HCT116 (cell line): Measurements from ENCODE around the gene SEMA7A. TPM values are rescaled to one million over a fixed set of nuclear protein-coding genes. Genes with fewer than 3 reads are reported as not detected.

Source experiments
- ATAC-seq: fragments of 200-7000 bp; cut with Tn5 transposase; 2 replicates; pipeline ENCODE4 v1.9.1; 2020; ENCODE audit warnings: mild to moderate bottlenecking, moderate library complexity
- BruUV-seq: library from RNA; stranded (reverse); fragments of 400-500 nt; replicated peaks from 2 replicates; lab custom pipeline; 2021; lab: Mats Ljungman, UMichigan
- CTCF ChIA-PET: fragments of 300-600 bp; sonication (Branson Sonifier 250); formaldehyde crosslinking; loops from one replicate; lab custom pipeline; 2021; ENCODE audit warnings: antibody characterized with exemption; lab: Charles Lee
- POLR2A ChIA-PET: fragments of 300-600, 350-600 bp; sonication (Branson Sonifier 250); formaldehyde crosslinking; loops from one replicate; lab custom pipeline; 2021; ENCODE audit warnings: antibody characterized with exemption; lab: Charles Lee
- RAD21 ChIA-PET, 2 experiments: fragments of 300-600 bp; sonication (Branson Sonifier 250); formaldehyde crosslinking; loops; one replicate each; lab custom pipeline; 2023; ENCODE audit warnings: low total read pairs in 2 of 2; ENCODE audit not compliant: uncharacterized antibody in 2 of 2, unreplicated experiment in 2 of 2, low non-redundant PET in 1 of 2; lab: Charles Lee
- DNase-seq: peaks from one replicate; pipeline ENCODE4 v3.0.0-alpha.2; 2010; ENCODE audit warnings: low read depth, low spot score
- H2AFZ ChIP-seq: fragments of 200-600 bp; shearing (Covaris generic), sonication (generic); 2 replicates; pipeline ENCODE4 v1.6.1; 2017; ENCODE audit warnings: low read depth, mixed run types, mixed read lengths, antibody characterized with exemption, low read length; ENCODE audit not compliant: poor library complexity, severe bottlenecking
- H3K27ac ChIP-seq: 2 replicates; pipeline ENCODE4 v1.5.1; 2012; ENCODE audit warnings: low read depth, low read length
- H3K27me3 ChIP-seq: fragments of 200-600 bp; sonication (generic); 2 replicates; pipeline ENCODE4 v1.6.1; 2016; ENCODE audit warnings: mixed run types, low read length, mixed read lengths; ENCODE audit not compliant: insufficient read depth
- H3K36me3 ChIP-seq, 2 experiments: fragments of 200-500 bp in 1 of 2; fragments of 200-600 bp in 1 of 2; sonication (Bioruptor generic) in 1 of 2; sonication (generic) in 1 of 2; 2 replicates each; pipeline versions ENCODE4 v1.5.1 to v1.6.1; 2014 to 2016; ENCODE audit warnings: low read length in 2 of 2, inconsistent platforms in 1 of 2, mixed read lengths in 1 of 2, mixed run types in 1 of 2; ENCODE audit not compliant: insufficient read depth in 2 of 2, control insufficient read depth in 1 of 2
- H3K4me1 ChIP-seq, 2 experiments: fragments of 200-600 bp in 1 of 2; sonication (generic) in 1 of 2; 2 replicates each; pipeline versions ENCODE4 v1.5.1 to v1.6.1; 2012 to 2017; ENCODE audit warnings: low read length in 2 of 2, inconsistent platforms in 1 of 2, mild to moderate bottlenecking in 1 of 2, mixed read lengths in 1 of 2, mixed run types in 1 of 2, moderate library complexity in 1 of 2; ENCODE audit not compliant: insufficient read depth in 2 of 2, control insufficient read depth in 1 of 2
- H3K4me2 ChIP-seq: fragments of 200-600 bp; sonication (generic); 2 replicates; pipeline ENCODE4 v1.6.1; 2017; ENCODE audit warnings: mixed run types, low read length, mixed read lengths
- H3K4me3 ChIP-seq, 2 experiments: fragments of 200-600 bp in 1 of 2; sonication (generic) in 1 of 2; replicated peaks in 1 of 2; 2 replicates each; pipeline ENCODE4 v1.5.1; 2011 to 2016; ENCODE audit warnings: low read length in 2 of 2, control low read depth in 1 of 2, low read depth in 1 of 2, mild to moderate bottlenecking in 1 of 2, mixed read lengths in 1 of 2, mixed run types in 1 of 2
- H3K79me2 ChIP-seq: fragments of 200-600 bp; sonication (generic); 2 replicates; pipeline ENCODE4 v1.6.1; 2017; ENCODE audit warnings: mild to moderate bottlenecking, mixed run types, low read length, moderate library complexity, mixed read lengths; ENCODE audit not compliant: insufficient read depth
- H3K9ac ChIP-seq: fragments of 200-600 bp; sonication (generic); 2 replicates; pipeline ENCODE4 v1.6.1; 2016; ENCODE audit warnings: low read length, mixed read lengths
- H3K9me2 ChIP-seq: fragments of 200-600 bp; sonication (generic), shearing (Covaris generic); 2 replicates; pipeline ENCODE4 v1.6.1; 2017; ENCODE audit warnings: mixed run types, mild to moderate bottlenecking, moderate library complexity; ENCODE audit not compliant: insufficient read depth
- H3K9me3 ChIP-seq, 2 experiments: fragments of 200-500 bp in 1 of 2; fragments of 200-600 bp in 1 of 2; sonication (Bioruptor generic) in 1 of 2; sonication (generic) in 1 of 2; 2 replicates each; pipeline ENCODE4 v1.6.1; 2014 to 2017; ENCODE audit warnings: low read length in 2 of 2, mixed read lengths in 2 of 2, inconsistent platforms in 1 of 2, low read depth in 1 of 2, mild to moderate bottlenecking in 1 of 2, mixed run types in 1 of 2, moderate library complexity in 1 of 2; ENCODE audit not compliant: control insufficient read depth in 1 of 2, insufficient read depth in 1 of 2
- H4K20me1 ChIP-seq: fragments of 200-600 bp; sonication (generic), shearing (Covaris generic); 2 replicates; pipeline ENCODE4 v1.6.1; 2017; ENCODE audit warnings: mixed run types, mild to moderate bottlenecking, moderate library complexity; ENCODE audit not compliant: insufficient read depth
- CBX3 ChIP-seq: IDR thresholded peaks from 2 replicates; pipeline ENCODE4 v1.6.1; 2012; ENCODE audit warnings: low read depth
- ELF1 ChIP-seq: IDR thresholded peaks from 2 replicates; pipeline ENCODE4 v1.6.1; 2012; ENCODE audit warnings: low read depth, borderline replicate concordance
- FOSL1 ChIP-seq: IDR thresholded peaks from 2 replicates; pipeline ENCODE4 v1.6.1; 2012; ENCODE audit warnings: low read depth
- JUND ChIP-seq: IDR thresholded peaks from 2 replicates; pipeline ENCODE4 v1.6.1; 2012
- POLR2A ChIP-seq: IDR thresholded peaks from 2 replicates; pipeline ENCODE4 v1.7.0; 2011; ENCODE audit warnings: borderline replicate concordance; ENCODE audit not compliant: insufficient read depth, insufficient read length; ENCODE audit errors: extremely low read depth
- SIN3A ChIP-seq: IDR thresholded peaks from 2 replicates; pipeline ENCODE4 v1.6.1; 2012; ENCODE audit warnings: low read depth
- SRF ChIP-seq: IDR thresholded peaks from 2 replicates; pipeline ENCODE4 v1.6.1; 2012; ENCODE audit warnings: low read depth
- TCF7L2 ChIP-seq: IDR thresholded peaks from 2 replicates; pipeline ENCODE4 v1.7.0; 2011; ENCODE audit warnings: borderline replicate concordance, inconsistent platforms; ENCODE audit not compliant: insufficient read depth, insufficient read length; ENCODE audit errors: extremely low read depth
- intact Hi-C: fragments of 100-400 bp; cut with micrococcal nuclease; formaldehyde crosslinking; loops from 2 replicates; pipeline ENCODE4 v1.10.0; 2022
- total RNA-seq: library from RNA; stranded (reverse); gene quantifications from one replicate; pipeline ENCODE4 v1.2.1, GENCODE V29; 2021; ENCODE audit not compliant: unreplicated experiment
- TF ChIP-seq, protein P1 (sequence below), 3 experiments: fragments of 200-600 bp in 1 of 3; sonication (generic) in 1 of 3; IDR thresholded peaks in 2 of 3; conservative IDR thresholded peaks in 1 of 3; 2 replicates each; pipeline ENCODE4 v1.5.1; 2012 to 2017; ENCODE audit warnings: low read depth in 2 of 3, low read length in 2 of 3, antibody characterized with exemption in 1 of 3, borderline replicate concordance in 1 of 3, control low read depth in 1 of 3, mild to moderate bottlenecking in 1 of 3, mixed read lengths in 1 of 3, mixed run types in 1 of 3, moderate library complexity in 1 of 3; ENCODE audit not compliant: insufficient read depth in 1 of 3
- TF ChIP-seq, protein P2 (sequence below): IDR thresholded peaks from 2 replicates; pipeline ENCODE4 v1.6.1; 2012
- TF ChIP-seq, protein P3 (sequence below): IDR thresholded peaks from 2 replicates; pipeline ENCODE4 v1.6.1; 2011; ENCODE audit warnings: mild to moderate bottlenecking, low read length, moderate library complexity; ENCODE audit not compliant: insufficient replicate concordance; ENCODE audit errors: extremely low read depth

The SEMA7A gene
- total RNA-seq, 1 experiment from 2014 or later: 13.8 TPM

DNA sequence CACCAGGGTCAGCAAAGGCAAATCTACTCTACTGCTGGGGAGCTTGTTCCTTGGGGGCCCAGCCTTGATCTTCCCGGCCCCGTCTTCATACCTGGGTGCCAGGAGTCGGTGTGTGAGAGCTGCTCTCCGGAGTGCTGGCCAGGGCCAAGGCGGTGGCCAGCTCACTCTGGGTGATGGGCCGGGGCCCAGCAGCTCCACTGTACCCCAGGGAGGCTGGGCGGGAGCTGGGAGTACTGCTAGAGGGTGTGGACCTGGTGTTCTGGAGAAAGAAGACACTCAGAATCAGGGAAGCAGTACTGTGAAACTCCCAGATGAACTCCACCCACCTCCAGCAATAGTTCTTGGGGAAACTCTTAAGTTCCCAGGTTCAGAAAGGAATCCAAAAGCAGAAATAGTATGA is 15.3 kb upstream of the SEMA7A start:
- no peak overlapping the region for H3K4me2 ChIP-seq
- DNase-seq: no peak
- no peaks in the 10 kb centered on the region for H3K9me3 ChIP-seq
- ChIA-PET POLR2A (interaction anchor here (2.2 kb wide), 1 partner anchor 12 kb away, joined by 7 read pairs; the partner anchor contains the start of gene UBL7), RAD21 (no interaction called here), CTCF (no interaction called here)
- no peak overlapping the region for H3K27ac ChIP-seq
- H3K4me3 ChIP-seq: no peak overlapping the region
- H3K9ac ChIP-seq: no peak overlapping the region
- no peaks in the 10 kb centered on the region for H3K4me1 ChIP-seq
- H3K79me2 ChIP-seq: no peaks in the 10 kb centered on the region
- H3K36me3 ChIP-seq: peaks cover 0 to 23% of the 10 kb centered on the region in 2 experiments; a peak in 3 of 4 replicates
- ATAC-seq: no peak
- H4K20me1 ChIP-seq: no peaks in the 10 kb centered on the region
- no peaks in the 10 kb centered on the region for H3K9me2 ChIP-seq
- TF ChIP-seq FOSL1: no peak
- TF ChIP-seq, protein P1, sequence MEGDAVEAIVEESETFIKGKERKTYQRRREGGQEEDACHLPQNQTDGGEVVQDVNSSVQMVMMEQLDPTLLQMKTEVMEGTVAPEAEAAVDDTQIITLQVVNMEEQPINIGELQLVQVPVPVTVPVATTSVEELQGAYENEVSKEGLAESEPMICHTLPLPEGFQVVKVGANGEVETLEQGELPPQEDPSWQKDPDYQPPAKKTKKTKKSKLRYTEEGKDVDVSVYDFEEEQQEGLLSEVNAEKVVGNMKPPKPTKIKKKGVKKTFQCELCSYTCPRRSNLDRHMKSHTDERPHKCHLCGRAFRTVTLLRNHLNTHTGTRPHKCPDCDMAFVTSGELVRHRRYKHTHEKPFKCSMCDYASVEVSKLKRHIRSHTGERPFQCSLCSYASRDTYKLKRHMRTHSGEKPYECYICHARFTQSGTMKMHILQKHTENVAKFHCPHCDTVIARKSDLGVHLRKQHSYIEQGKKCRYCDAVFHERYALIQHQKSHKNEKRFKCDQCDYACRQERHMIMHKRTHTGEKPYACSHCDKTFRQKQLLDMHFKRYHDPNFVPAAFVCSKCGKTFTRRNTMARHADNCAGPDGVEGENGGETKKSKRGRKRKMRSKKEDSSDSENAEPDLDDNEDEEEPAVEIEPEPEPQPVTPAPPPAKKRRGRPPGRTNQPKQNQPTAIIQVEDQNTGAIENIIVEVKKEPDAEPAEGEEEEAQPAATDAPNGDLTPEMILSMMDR (IDR thresholded peaks at IDR 0.05 in 2 of 3, conservative IDR thresholded peaks at IDR 0.05 in 1 of 3; ENCODE audit: borderline replicate concordance in 1 of 3, insufficient read depth in 1 of 3, low read depth in 2 of 3, low read length in 2 of 3): no peak
- TF ChIP-seq POLR2A: no peak
- no peak for TF ChIP-seq SIN3A
- no TSS peak for BruUV-seq
- H3K27me3 ChIP-seq: no peaks in the 10 kb centered on the region
- no peak overlapping the region for H2AFZ ChIP-seq
- intact Hi-C loops: no loop called here

DNA sequence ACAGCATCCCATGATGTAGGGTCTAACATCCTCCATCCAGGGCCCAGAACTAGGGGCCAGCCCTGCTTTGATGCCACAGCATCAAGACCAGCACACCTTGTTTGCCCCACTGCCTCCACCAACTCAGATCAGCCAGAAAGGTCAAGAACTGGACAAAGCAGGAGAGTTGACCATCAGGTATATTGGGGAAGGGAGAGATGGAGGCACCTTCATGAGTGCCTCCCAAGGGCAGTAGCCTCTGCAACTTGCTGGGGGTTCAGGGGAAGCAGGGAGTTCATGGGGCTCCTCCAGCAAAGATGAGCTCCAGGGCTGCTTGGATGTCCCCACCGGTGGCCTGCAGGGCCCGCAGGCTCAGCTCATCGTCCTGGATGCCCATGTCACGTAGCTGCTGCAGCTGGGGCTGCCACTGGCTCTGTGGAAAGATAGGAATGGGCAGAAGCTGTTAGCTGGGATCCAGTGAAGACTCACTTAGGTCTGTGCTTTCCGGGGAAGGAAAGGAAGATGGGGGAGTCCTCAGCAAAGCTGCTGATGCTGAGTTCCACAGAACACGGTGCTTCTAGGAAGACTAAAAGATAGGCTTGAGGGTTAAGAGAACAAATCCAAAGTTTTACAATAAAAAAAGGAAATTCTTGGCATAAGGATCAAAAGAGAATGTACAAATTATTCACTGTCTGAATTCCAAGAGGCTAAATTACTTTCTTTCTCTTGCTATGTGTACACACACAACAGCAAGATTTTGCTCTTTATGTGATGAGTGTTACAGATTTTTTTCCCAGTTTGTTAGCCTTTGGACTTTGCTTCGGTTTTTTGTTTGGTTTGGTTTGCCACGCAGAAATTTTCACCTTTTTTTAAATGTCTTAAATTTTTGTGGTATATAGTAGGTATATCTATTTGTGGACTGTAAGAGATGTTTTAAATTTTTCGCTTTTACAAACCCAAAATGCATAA is 12.3 kb upstream of the SEMA7A start:
- intact Hi-C loops: no loop called here
- no peak for TF ChIP-seq JUND
- TF ChIP-seq, protein P2, sequence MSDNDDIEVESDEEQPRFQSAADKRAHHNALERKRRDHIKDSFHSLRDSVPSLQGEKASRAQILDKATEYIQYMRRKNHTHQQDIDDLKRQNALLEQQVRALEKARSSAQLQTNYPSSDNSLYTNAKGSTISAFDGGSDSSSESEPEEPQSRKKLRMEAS: no peak
- no peak for TF ChIP-seq CBX3
- TF ChIP-seq FOSL1: no peak
- TF ChIP-seq, protein P3, sequence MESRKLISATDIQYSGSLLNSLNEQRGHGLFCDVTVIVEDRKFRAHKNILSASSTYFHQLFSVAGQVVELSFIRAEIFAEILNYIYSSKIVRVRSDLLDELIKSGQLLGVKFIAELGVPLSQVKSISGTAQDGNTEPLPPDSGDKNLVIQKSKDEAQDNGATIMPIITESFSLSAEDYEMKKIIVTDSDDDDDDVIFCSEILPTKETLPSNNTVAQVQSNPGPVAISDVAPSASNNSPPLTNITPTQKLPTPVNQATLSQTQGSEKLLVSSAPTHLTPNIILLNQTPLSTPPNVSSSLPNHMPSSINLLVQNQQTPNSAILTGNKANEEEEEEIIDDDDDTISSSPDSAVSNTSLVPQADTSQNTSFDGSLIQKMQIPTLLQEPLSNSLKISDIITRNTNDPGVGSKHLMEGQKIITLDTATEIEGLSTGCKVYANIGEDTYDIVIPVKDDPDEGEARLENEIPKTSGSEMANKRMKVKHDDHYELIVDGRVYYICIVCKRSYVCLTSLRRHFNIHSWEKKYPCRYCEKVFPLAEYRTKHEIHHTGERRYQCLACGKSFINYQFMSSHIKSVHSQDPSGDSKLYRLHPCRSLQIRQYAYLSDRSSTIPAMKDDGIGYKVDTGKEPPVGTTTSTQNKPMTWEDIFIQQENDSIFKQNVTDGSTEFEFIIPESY: no peak
- no peak for TF ChIP-seq ELF1
- TF ChIP-seq SRF: no peak
- no peak for TF ChIP-seq TCF7L2
- TF ChIP-seq, protein P1 (IDR thresholded peaks at IDR 0.05 in 2 of 3, conservative IDR thresholded peaks at IDR 0.05 in 1 of 3; ENCODE audit: borderline replicate concordance in 1 of 3, insufficient read depth in 1 of 3, low read depth in 2 of 3, low read length in 2 of 3): no peak

More for the DNA sequence above, 12.3 kb upstream of the SEMA7A start:
- ChIA-PET POLR2A (interaction anchor here (1.2 kb wide), 1 partner anchor 15 kb away, joined by 3 read pairs; the partner anchor contains the start of gene UBL7), RAD21 (no interaction called here), CTCF (no interaction called here)
- no peaks in the 10 kb centered on the region for H3K9me2 ChIP-seq
- H3K4me1 ChIP-seq: no peaks in the 10 kb centered on the region
- H2AFZ ChIP-seq: no peak overlapping the region
- H3K27ac ChIP-seq: no peak overlapping the region
- no peak overlapping the region for H3K4me3 ChIP-seq
- peaks cover 0 to 21% of the 10 kb centered on the region in 2 experiments; a peak in 3 of 4 replicates for H3K36me3 ChIP-seq
- H3K9me3 ChIP-seq: no peaks in the 10 kb centered on the region
- H3K4me2 ChIP-seq: no peak overlapping the region
- no peaks in the 10 kb centered on the region for H3K27me3 ChIP-seq
- no peak overlapping the region for H3K9ac ChIP-seq
- no peaks in the 10 kb centered on the region for H3K79me2 ChIP-seq
- no TSS peak for BruUV-seq
- H4K20me1 ChIP-seq: no peaks in the 10 kb centered on the region
- no peak for ATAC-seq
- DNase-seq: no peak
